NCI-H146 treated with DMSO at 0.1 percent for 48 hours (cell line): ENCODE data around the gene PBX3.
"Not testable (repeated sequence)": the region's sequence is repeated elsewhere in the genome, so short reads cannot be mapped to it uniquely, and the experiment has no call there.

Experiments
- DNase-seq: peaks from one replicate; lab custom pipeline; 2025; ENCODE audit not compliant: unreplicated experiment; lab: John Stamatoyannopoulos, UW

PBX3 gene

GRCh38 chr9:125821078-125821477 lies 73.9 kb downstream of the PBX3 start:
- DNase-seq, result no peak

GRCh38 chr9:125822160-125822559 lies 75.0 kb downstream of the PBX3 start:
- no peak for DNase-seq

GRCh38 chr9:125822902-125823301 lies 75.7 kb downstream of the PBX3 start:
- no peak for DNase-seq

GRCh38 chr9:125823874-125824406 lies 76.8 kb downstream of the PBX3 start:
- not testable (repeated sequence) for DNase-seq

GRCh38 chr9:125825762-125826161 lies 78.6 kb downstream of the PBX3 start:
- DNase-seq, result no peak

- DNase-seq, result no peak
Measured at GRCh38 chr9:125826850-125827249, 79.7 kb downstream of the PBX3 start.

GRCh38 chr9:125829743-125830142 lies 82.6 kb downstream of the PBX3 start:
- DNase-seq, result no peak

- no peak for DNase-seq
Measured at GRCh38 chr9:125831054-125831453, 83.9 kb downstream of the PBX3 start.

- DNase-seq, result no peak
Measured at GRCh38 chr9:125831616-125832015, 84.4 kb downstream of the PBX3 start.

- DNase-seq, result no peak
Measured at GRCh38 chr9:125835655-125836054, 88.5 kb downstream of the PBX3 start.

GRCh38 chr9:125839317-125839716 lies 92.1 kb downstream of the PBX3 start:
- no peak for DNase-seq

GRCh38 chr9:125841444-125841843 lies 94.3 kb downstream of the PBX3 start:
- DNase-seq, result no peak

- DNase-seq, result no peak
Measured at GRCh38 chr9:125842242-125842641, 95.1 kb downstream of the PBX3 start.

GRCh38 chr9:125843646-125844045 lies 96.5 kb downstream of the PBX3 start:
- DNase-seq, result peak; percentile 18

- DNase-seq, result no peak
Measured at GRCh38 chr9:125844611-125845010, 97.4 kb downstream of the PBX3 start.

- DNase-seq, result peak; percentile 26
Measured at GRCh38 chr9:125845271-125845808, 98.2 kb downstream of the PBX3 start.

GRCh38 chr9:125847735-125848134 lies 100.6 kb downstream of the PBX3 start:
- DNase-seq, result no peak

- DNase-seq, result no peak
Measured at GRCh38 chr9:125850106-125850632, 103.0 kb downstream of the PBX3 start.

GRCh38 chr9:125850763-125851162 lies 103.6 kb downstream of the PBX3 start:
- no peak for DNase-seq

- no peak for DNase-seq
Measured at GRCh38 chr9:125851979-125852378, 104.8 kb downstream of the PBX3 start.

- no peak for DNase-seq
Measured at GRCh38 chr9:125852386-125852785, 105.2 kb downstream of the PBX3 start.

GRCh38 chr9:125854553-125855275 lies 107.5 kb downstream of the PBX3 start:
- DNase-seq, result no peak
